HG03097 (cell line): ENCODE measurements around the gene IMMP2L.

ENCODE experiments used
- ATAC-seq: cut with Tn5 transposase; IDR thresholded peaks from one replicate; pipeline ENCODE4 v1.9.1; 2021; ENCODE audit not compliant: unreplicated experiment, low FRiP score

The IMMP2L gene

GRCh38 chr7:111560773-111561653 lies 1.3 kb downstream of the IMMP2L start:
- ATAC-seq: no peak

GRCh38 chr7:111558991-111559390 lies 3.3 kb downstream of the IMMP2L start:
- peak; percentile 87 for ATAC-seq

DNA sequence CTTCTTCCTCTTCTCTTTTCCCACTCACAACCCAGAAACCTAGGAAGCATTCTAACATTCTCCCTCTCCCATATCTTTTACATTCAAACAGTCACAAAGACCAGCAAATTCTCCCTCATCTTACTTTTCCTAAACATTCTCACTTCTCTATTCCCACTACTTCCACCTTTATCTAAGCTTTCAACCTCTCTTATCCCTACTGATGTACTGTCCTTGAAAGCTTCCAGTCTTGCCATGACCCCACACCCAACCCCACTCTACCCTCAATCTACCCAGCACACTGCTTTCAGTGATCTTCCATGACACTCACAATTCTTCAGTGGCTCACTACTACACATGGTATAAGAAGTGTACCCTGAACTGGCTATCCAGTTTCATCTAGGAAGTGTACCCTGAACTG lies 5.3 kb downstream of the IMMP2L start:
- no peak for ATAC-seq

DNA sequence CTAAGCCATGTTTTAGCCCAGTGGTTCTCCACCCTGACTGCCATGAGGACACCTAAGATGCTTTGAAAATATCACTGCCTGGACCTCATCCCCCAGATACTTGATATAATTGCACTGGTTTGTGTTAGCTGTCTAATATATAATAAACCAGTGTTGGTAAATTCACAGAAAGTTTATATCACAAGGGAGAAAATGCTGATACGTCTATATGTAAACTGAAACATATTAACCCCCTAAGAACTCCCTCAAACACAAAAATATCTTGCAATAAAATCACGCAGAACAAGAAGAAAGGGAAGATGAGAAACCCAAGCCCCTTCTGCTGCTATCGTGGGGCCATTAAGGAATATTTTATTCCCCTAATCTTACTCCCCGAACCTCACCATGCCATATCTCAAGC lies 8.2 kb downstream of the IMMP2L start:
- ATAC-seq: no peak

DNA sequence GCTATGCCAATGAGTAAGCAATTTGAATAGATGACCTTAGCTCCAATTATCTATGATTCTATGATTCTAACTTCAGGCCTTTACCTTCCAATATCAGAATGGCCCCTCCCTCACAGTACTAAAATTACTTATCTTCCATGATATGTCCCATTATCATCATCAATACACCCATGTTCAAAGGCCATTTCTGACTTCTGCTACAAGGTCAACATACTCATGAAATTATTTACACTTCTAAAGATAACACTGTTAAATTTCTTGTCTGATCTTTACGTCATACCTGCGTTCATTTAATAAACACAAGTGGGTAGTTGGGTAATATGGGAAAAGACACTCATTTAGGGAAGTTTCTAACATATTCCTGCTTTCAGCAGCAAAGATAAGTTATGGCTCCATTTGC lies 21.2 kb downstream of the IMMP2L start:
- no peak for ATAC-seq

DNA sequence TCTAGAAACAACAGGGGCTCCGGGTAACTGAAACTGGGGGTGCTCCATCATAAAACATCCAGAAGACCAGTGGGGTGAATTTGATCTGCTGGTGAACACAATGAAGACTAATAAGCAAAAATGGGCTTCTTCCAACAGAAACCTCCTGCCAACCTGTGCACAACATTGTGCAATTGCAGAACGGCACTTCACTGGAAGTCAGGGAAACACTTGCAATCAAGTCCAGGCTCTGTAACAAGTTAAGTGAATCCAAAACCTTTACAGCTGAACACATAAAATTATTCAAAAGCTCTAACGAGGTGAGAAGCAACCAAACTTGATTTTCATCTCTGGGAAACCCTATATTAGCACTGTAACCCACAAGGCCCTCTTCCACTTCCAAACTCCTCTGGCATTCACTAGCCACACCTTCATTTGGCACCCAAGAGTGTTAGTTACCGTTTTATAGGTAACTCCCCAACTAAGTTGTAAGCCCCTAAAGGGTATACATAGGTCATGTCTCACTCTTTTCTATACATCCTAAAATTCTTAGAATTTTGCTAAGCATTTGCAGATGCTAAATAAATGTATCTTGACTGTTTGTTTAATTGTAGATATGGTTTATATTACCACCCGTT lies 22.0 kb downstream of the IMMP2L start:
- ATAC-seq: no peak

- no peak for ATAC-seq
Measured at GRCh38 chr7:111537134-111537533, 25.2 kb downstream of the IMMP2L start.

GRCh38 chr7:111535142-111535870 lies 27.0 kb downstream of the IMMP2L start:
- ATAC-seq: no peak

DNA sequence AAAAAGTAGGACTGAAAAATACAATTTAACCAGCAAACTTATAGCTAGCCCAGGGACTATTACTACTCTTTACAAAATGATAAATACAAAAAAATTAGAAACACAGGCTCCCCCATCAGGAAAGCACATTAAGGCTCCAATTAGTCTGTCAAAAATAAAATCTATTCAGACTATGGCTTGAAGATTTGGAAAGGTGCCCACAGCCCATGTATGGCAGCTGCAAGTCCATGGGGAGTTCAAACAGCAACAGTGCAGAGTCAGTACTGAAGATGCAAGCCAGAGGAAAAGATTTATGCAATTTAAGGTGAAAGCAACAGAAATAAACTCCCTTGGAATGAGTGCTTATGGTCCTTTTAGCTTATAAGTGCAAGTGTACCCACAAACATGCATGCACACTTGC lies 29.7 kb downstream of the IMMP2L start:
- ATAC-seq: no peak

DNA sequence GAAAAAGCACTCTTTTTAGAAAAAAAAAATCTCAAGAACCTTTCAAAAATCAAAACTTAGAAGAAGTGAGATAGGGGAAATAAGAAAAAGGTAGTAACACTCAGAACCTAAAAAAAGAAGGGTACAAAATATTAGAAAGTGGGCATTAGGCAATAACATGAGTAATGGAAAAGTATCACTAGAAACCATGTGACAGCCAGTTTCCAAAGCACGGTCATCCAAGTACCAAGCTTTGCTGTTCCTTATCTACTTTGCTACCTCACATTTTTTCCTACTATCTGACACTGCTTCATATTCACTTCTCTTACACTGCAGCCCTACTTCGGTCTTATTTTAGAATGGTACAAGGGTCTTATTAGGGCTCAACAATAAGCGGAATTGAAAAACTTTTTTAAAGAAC lies 30.3 kb downstream of the IMMP2L start:
- ATAC-seq: no peak

DNA sequence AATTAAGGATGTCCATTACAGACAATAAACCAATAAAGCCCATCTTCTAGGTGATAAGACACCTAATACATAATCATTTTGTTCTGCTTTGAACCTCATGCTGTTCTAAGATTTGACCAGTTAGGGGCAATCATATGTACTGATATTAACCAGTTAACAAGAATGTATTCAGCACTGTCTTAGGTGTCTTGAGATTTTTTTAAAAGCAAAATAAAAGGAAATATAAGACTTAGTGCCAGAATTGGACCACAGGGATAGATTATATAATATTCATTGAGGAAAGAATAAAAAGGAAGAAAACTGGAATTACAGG lies 32.0 kb downstream of the IMMP2L start:
- no peak for ATAC-seq

DNA sequence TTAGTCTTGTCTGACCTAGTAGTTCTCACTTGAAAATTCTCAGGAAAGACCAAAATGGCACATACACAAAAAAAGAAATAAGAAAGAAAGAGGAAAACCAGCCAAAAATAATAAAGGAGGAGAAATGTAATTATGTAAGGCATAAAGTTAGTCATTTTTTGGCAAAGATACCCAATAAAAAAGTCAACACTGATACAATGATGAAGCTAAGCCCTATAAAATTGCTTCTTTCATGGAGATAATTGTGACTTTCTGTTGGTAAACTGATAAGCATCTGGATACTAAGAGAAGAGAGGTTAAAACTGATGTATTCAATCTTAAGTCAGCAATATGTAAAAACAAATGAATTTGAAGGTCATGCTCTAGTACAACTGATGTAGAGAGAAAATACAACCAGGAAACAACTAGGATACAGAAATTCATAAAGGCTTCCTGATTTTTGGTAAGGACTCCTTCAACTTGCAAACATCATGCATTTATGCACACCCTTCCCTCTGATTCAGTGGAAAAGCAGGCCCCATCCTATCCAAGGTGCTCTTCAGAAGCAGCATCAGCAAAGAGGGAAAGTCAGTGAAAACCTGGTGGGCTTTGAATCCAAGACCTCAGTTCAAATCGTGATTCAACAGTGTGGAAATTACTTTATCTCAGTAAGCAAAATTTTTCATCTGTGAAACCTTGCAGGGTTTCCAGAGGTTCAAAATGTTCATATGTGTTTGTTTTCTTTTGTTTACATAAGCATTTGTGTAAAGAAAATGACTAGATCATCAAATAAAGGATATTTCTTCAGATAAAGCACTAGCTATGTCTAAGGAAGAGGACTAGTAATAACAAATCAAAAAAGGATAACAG lies 32.6 kb downstream of the IMMP2L start:
- no peak for ATAC-seq

GRCh38 chr7:111528331-111528730 lies 34.0 kb downstream of the IMMP2L start:
- ATAC-seq: peak; percentile 68

DNA sequence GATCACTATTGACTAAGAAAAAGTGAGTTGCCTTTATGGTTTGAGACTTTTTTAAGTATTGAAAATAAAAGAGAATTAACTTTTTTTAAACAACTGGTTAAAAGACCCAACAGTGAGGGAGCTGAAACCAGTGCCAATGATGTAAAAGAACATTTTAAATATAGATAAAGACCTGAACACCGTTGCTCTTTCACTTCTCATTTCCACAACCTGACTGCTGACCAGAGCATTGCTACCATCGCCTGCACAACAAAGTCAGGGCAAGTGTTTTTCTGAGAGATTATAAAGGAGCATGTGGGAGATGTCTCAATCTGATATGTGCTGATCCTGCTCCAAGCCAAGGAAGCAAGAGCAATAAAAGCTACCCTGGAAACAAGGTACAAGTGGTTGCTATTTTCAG lies 34.7 kb downstream of the IMMP2L start:
- ATAC-seq: peak; percentile 71

GRCh38 chr7:111525100-111525499 lies 37.2 kb downstream of the IMMP2L start:
- no peak for ATAC-seq

GRCh38 chr7:111521660-111522059 lies 40.6 kb downstream of the IMMP2L start:
- no peak for ATAC-seq

DNA sequence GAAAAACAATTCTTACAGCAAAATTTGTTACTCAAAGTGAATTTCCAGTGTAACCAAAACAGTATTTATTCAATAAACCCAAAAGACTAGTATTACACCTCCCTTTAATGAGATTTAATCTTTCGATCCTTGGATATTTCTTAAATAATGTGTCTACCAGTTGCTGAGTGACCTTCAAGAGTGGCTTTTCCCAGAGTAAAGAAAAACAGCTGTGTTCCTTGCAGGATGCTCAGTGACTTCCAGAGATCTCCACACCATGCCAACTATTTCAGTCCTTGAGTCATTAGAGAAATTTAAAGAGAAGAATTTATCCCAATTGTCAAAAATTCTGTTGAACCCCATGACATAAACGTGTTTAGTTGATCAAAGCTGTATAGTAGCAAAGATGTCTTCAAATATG lies 44.0 kb downstream of the IMMP2L start:
- ATAC-seq: no peak

- ATAC-seq: no peak
Measured at GRCh38 chr7:111517549-111517951, 44.7 kb downstream of the IMMP2L start.

- no peak for ATAC-seq
Measured at GRCh38 chr7:111516612-111517011, 45.7 kb downstream of the IMMP2L start.

DNA sequence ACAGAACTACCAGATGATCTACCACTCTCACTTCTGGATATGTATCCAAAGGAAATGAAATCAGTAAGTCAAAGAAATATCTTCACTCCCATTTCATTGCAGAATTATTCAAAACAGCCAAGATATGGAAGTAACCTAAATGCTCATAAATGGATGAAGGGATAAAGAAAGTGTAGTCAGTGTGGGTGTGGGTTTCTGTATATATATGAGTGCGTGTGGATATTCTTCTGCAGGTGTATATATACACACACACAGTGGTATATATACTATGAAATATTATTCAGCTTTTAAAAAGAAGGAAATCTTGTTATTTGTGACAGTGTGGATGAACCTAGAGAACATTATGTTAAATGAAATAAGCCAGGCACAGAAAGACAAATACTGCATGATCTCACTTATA lies 48.7 kb downstream of the IMMP2L start:
- ATAC-seq: no peak

- ATAC-seq: no peak
Measured at GRCh38 chr7:111511845-111512244, 50.4 kb downstream of the IMMP2L start.
